ENCODE results near the gene ADARB2.
"Not testable (repeated sequence)": the region's sequence is repeated elsewhere in the genome, so short reads cannot be mapped to it uniquely, and the experiment has no call there.

ADARB2 gene

DNA sequence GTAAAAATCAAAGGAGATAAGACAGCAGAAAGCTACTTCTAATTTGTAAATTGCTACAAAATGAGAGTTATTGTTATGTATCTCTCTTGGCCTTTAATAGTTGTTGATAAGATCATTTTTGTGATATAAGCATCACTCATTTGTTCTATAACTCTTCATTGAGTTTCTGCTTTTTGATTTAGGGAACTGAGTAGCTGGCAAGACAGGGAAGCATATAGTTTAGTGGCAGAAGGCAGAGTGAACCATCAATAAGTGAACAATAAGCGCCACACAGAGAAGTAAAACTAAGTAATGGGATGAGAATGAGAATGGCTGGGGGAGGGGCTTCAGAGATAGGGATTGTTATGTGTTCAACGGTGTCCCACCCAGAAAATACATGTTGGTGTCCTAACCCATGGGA lies 245.4 kb downstream of the ADARB2 start:
- no peak for DNase-seq (ENCODE audit: low read depth)

DNA sequence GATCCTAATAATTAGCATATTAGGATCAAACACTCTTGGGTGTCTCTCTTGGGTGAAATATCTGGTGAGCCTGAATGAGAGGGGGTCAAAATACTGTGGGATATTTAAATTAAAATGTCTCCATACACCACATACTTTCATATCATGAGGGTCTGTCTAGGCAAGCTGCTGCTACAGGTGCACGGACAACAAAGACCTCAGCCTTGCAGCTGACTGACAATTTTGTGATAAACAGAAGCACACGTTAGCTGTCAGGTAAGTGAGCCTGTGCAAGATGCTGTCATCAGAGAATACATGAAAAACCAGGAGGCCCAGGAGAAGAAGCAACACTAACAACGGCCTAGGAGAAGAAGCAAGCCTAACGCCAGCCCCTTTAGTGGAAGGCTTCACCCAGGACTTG lies 247.5 kb downstream of the ADARB2 start:
- DNase-seq (ENCODE audit: low read depth) = no peak

- DNase-seq (ENCODE audit: low read depth) = no peak
Measured at GRCh38 chr10:1488970-1489548, 248.3 kb downstream of the ADARB2 start.

DNA sequence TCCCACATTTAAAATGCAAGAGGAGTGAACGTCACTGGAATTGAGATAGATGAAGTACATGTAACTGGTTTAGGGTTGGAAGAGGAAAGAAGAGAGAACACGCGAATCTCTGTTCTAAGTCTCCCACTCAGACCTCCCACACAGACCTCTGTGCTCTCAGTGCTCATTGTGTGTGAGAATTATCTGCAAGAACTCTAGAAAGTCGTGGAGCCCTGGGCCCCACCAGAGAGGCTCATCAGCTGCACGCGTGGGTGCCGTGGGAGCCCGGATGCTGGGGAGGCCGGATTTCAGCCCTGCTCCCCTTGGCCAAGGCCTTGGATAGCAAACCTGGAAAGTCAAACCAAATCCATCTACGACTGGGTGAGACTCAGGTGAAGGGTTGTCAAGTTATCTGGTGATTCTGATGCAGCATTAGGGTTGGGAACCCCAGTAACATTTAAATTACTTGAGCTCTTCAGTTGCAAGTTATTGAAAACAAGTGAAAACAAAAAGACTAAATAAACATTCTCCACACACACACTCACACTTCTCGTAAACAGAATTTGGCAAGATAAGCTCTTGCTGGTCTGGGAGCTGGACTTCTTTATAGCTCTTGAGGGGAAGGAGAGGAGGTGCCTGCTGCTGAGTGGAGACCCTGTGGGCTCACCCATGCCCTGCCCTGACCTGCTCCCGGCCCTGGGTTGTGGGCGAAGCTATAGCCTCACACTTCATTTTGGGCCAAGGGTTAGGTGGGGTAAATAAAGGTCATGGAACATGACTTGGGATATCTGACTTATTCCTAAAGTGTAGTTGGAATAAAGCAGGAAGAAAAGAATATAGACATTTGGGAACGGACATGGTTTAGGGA lies 250.3 kb downstream of the ADARB2 start:
- DNase-seq (ENCODE audit: low read depth) = no peak

GRCh38 chr10:1485357-1485756 lies 252.0 kb downstream of the ADARB2 start:
- no peak for DNase-seq (ENCODE audit: low read depth)

DNA sequence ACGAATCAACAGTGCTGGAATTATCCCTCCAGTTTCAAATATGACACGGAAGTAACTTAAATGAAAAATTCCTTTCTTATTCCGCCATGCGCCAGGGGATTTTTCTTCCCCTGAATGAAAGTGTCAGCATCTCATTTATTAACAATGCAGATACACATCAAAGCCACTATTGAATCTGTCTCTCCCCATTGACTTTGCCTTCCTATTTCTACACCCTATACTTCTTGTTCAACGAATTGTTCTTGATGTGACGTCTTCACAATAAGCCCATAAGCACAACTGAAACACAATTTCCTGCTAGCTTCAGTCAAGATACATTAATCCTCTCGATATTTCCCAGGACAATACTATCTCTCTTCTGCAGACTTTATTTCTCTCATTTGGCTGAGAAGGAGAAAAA lies 253.5 kb downstream of the ADARB2 start:
- no peak for DNase-seq (ENCODE audit: low read depth)

- no peak for DNase-seq (ENCODE audit: low read depth)
Measured at GRCh38 chr10:1483246-1483645, 254.1 kb downstream of the ADARB2 start.

DNA sequence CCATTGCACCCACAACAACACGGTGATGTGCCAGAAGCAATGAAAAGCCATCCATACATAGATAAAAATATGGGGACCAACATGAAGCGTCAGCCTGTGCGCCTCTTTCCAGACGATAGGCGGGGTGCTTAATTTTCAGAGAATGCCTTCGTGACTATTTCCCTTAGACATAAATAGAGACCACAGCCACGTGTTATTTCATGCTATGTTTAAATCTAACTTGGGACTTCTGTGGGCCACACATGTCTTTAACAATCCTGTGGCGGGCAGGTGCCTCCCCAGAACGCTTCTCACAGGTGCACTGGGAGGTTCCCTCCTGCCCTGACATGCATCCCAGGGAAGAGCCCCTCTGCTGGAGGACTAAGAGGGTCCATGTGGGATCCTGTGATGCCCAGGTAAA lies 259.7 kb downstream of the ADARB2 start:
- no peak for DNase-seq (ENCODE audit: low read depth)

- no peak for DNase-seq (ENCODE audit: low read depth)
Measured at GRCh38 chr10:1476455-1476803, 260.9 kb downstream of the ADARB2 start.

DNA sequence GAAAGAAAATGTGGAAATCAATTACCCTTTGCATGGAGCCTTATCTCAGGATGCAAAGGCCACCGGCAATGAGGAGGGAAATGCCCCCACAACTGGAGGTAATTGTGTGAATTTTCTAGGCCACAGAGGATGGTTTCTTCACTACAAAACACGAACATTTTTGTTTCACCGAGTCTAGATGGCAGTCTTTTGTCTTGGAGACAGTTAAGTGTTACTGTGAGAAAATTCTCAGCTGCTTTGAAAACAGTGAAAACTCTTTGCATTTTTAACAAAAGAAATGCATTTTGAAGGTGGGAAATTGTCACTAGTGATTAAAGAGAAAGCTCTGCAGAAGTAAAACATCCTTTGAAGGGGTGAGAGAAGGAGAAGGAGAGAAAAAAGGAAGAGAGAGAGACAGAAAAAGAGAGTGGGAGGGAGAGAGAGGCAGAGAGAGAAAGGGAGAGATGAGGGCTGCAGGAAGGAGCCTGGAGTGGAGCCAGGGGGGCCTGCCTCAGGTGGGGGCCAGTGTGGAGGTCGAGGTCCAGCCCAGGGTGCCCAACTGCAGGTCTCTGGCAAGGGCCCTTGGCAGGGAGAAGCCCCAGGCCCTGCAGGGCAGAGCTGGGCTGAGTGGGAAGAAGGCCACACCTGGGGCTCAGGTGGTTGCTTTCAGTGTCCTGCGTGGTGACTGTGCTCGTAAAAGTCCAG lies 261.4 kb downstream of the ADARB2 start:
- no peak for DNase-seq (ENCODE audit: low read depth)

GRCh38 chr10:1475098-1475591 lies 262.2 kb downstream of the ADARB2 start:
- DNase-seq (ENCODE audit: low read depth) = no peak

GRCh38 chr10:1474376-1475097 lies 262.8 kb downstream of the ADARB2 start:
- no peak for DNase-seq (ENCODE audit: low read depth)

DNA sequence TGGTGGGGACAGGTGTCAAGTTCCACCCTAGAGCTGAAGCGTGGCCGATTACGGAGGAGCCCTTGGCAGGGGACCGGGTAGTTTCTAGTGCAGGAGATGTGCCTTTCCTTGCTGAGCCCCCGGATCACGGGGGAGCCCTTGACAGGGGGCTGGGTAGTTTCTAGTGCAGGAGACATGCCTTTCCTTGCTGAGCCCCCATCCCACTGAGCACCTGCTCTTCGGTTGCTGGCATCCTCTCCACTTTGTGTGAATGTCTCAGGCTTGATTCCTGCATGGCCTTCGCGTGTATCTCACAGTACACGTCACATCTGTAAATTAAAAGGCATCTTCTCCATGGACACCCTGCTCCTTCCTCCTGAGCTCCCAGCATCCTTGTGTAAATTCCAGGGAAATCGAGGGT lies 263.5 kb downstream of the ADARB2 start:
- no peak for DNase-seq (ENCODE audit: low read depth)

DNA sequence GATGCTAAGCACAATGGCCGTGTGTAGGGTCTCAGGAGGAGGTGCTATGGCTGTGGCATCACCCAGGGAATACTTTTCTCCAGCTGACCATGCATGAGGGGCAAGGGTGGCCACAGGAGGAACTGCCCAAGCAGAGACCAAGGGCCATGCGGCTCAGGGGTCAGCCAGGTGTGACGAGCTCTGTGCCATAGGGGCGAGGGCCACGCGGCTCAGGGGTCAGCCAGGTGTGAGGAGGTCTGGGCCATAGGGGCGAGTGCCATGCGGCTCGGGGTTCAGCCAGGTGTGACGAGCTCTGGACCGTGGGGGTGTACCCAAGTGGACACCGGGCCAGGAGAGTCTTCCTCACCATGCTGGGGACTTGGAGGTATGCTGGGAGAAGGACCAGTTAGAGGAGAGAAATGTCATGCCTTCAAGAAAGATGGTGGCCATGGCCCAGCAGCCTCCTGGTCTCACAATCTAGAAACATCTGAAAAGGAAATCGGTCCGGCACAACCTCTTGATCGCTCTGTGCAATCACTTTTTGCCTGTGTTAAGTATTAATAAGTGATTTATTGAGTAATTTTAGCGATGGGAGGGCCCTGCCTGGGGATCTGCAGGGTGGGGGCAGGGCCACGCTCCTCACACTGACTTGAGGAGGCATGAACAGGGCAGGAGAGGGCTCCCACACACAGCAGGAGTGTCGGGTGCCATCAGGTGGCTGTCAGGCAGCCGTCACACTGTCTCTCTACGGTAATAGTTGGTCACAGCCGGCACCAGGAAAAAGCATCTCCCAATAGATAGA lies 265.0 kb downstream of the ADARB2 start:
- no peak for DNase-seq (ENCODE audit: low read depth)

DNA sequence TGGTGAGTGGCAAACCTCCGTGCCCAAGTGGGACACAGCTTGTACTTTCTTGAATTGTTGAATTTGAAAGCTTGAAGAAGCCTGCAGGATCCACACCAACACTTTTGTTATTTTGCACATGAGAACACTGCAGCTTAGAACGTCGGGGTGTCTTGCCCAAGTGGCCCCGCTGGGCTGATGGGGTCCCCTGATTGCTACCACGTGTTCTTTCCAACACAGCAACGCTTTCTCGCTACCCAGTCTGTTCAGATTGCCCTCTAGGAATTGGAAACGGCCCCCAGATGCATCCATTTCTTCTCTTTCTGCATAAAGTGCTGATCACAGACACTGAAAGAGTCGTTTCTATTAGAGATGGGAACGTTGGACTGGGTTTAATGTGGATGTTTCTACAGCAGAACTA lies 268.5 kb downstream of the ADARB2 start:
- no peak for DNase-seq (ENCODE audit: low read depth)

DNA sequence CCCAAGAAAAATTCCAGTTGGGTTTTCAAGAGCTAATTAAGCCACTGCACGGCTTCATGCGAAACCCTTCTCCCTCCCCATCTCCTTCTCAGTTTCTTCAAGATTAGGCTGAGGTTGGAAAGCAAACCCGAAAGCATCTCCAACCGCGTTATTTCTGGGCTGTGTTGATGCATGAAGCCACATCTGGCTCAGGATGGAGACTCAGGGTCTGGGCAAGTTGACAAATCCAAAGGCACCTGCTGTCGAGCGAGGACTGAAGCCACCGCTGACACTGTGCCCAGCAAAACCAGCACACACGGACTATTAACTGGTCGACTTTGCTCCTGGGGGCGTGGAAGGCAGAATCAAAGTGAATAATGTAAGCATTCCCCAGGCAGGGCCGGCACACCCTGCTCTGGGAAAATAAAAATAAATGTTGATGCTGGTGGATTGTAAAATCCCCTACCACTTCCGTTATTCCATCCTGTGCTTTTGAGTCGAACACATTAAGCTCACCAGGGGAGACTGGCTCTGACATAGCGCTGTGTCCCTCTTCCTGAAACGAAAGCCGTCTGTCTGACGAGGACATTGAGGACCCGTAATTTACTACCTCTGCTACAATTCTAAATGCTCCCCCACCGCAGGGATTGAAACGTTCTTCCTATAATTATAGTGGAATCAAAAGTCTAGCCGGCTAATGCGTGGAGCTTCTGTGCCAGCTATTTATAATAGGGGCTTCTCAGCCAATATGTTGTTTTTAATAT lies 269.8 kb downstream of the ADARB2 start:
- DNase-seq (ENCODE audit: low read depth) = no peak

DNA sequence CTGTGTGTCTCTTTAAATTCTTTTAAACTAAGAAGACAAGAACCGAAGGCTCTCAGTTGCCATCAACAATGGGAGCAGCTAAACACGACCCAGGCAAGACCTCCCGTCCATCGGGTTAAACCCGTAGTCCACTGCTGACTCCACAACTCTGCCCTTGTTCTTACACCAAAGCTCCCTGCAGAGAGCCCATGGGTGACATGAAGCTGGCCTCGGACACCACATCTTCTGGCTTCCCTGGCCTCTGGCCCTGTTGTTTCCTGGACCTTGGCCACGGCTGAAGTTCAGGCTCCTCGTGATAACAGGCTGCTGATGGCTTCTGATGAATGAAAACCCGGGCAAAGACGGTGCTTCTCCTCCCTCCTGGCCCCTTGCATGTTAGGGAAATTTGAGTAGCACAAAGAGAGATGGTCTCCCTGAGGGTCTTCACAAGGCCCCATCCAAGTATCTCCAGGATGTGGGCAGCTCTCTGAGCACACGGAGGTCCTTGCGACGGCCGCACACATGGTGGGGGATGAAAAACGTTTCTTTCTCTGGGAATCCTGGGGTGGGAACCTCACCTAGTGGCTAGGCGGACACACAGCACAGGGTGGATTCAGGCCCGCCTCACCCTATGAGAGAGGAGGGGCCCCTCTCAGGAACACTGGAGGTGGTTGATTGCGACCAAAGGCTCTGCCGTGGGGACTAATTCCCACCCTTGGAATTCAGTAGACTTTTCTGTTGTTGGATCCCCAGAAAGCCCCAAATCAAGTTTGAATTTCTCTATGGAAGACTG lies 271.1 kb downstream of the ADARB2 start:
- no peak for DNase-seq (ENCODE audit: low read depth)

DNA sequence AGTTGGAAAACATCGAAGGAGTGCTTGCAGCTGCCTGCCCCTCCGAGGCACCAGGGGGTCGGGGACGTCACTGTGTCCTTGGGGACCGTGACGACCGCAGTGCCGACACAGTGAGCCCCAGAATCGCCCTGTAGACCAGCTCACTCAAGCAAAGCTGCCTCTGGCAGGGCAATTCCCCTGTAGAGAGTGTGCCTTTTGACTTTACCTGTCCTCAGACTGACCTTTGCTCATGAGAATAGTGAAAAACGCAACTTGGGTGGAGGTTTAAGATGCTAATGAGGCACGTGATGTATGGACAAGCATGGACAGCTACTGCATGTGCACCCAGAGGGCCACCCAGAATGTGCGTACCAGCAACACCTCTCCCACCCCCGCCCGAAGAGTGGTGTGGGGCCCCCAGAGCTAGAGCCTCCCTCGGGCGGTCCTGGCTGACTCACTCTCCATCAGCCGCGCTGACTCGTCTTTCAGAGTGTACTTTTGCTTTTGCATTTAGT lies 271.9 kb downstream of the ADARB2 start:
- DNase-seq (ENCODE audit: low read depth) = no peak

DNA sequence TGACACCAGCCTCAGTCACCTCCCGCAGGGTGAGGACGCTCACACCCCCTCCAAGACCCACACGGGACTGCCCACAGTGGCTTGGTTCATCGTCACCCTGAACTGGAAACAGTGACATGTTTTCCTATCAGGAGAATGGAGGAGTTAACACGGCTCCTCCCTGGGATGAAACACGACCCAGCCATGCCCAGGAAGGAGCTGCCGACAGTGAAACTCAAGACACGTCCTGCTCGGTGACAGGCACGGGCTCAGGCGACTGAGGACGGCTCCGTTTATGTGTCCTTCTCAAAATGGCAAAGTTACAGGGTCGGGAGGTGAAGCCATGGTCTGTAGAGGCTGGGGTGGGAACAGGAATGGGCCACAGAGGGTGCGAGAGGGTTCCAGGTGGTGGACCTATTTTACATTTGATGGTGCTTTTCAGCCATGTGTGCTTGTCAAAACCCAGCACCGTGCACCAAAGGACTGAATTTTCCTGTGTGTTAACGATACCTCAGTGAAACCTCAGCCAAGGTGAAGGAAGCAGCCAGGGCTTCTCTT lies 272.4 kb downstream of the ADARB2 start:
- DNase-seq (ENCODE audit: low read depth) = no peak

- DNase-seq (ENCODE audit: low read depth) = not testable (repeated sequence)
Measured at GRCh38 chr10:1463971-1464370, 273.4 kb downstream of the ADARB2 start.

All from HS-5 (cell line).